GM13976 (cell line): ENCODE data around the gene OR52I1.

Experiments used
- DNase-seq: peaks from one replicate; pipeline ENCODE4 v3.0.0; 2012; ENCODE audit warnings: low spot score
- in situ Hi-C: fragments of 300-500 bp; cut with MboI; formaldehyde crosslinking; loops from one replicate; pipeline ENCODE4 v1.12.0; 2022; ENCODE audit warnings: low sequenced_read_pairs, mixed read lengths, inconsistent platforms; ENCODE audit not compliant: unreplicated experiment
- TF ChIP-seq, protein P1 (sequence below): IDR thresholded peaks from 2 replicates; pipeline ENCODE4 v1.5.1; 2012; ENCODE audit warnings: borderline replicate concordance, mild to moderate bottlenecking; ENCODE audit not compliant: insufficient read depth; ENCODE audit errors: extremely low read depth, missing control alignments, control extremely low read depth

OR52I1 gene, protein sequence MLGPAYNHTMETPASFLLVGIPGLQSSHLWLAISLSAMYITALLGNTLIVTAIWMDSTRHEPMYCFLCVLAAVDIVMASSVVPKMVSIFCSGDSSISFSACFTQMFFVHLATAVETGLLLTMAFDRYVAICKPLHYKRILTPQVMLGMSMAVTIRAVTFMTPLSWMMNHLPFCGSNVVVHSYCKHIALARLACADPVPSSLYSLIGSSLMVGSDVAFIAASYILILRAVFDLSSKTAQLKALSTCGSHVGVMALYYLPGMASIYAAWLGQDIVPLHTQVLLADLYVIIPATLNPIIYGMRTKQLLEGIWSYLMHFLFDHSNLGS

DNA sequence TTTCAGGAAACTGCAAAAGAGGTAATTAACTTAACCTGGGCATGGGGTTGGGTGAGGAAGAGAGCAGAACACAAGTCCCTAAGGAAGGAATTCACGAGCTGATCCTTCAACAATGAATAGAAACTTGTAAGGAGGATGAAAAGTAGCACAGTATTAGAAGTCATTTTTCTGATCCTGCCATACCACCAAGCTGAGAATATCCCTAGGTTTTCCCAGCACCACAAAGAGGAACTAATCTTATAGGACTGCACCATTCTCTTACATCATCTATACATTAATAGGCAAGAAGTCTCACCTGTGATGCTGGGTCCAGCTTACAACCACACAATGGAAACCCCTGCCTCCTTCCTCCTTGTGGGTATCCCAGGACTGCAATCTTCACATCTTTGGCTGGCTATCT is at the start of gene OR52I1:
TSS of gene OR52I1 (plus strand) at position 301 of the 400 bp plus-strand sequence. CDS start at position 301, 0 bp downstream.
- TF ChIP-seq, protein P1, sequence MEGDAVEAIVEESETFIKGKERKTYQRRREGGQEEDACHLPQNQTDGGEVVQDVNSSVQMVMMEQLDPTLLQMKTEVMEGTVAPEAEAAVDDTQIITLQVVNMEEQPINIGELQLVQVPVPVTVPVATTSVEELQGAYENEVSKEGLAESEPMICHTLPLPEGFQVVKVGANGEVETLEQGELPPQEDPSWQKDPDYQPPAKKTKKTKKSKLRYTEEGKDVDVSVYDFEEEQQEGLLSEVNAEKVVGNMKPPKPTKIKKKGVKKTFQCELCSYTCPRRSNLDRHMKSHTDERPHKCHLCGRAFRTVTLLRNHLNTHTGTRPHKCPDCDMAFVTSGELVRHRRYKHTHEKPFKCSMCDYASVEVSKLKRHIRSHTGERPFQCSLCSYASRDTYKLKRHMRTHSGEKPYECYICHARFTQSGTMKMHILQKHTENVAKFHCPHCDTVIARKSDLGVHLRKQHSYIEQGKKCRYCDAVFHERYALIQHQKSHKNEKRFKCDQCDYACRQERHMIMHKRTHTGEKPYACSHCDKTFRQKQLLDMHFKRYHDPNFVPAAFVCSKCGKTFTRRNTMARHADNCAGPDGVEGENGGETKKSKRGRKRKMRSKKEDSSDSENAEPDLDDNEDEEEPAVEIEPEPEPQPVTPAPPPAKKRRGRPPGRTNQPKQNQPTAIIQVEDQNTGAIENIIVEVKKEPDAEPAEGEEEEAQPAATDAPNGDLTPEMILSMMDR = no peak
- in situ Hi-C loops = no loop called here
- no peak for DNase-seq

DNA sequence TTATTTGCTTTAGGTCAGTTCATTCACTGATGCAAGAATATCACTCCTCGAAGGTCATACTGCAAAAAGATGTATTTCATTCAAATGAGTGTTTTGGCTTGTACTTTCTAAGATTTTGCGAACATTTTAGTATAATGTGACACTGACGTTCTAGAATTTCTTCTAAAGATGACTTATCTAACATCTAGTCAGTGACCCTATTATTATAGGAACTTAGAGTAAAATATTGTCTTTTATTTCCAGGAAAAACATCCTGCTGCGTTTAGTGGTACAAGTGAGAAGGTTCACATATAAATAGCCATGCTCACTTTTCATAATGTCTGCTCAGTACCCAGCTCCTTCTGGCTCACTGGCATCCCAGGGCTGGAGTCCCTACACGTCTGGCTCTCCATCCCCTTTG is 48.9 kb upstream of the OR52I1 start, which contains the start of gene OR52M1:
TSS of gene OR52M1 (plus strand) at position 301 of the 400 bp plus-strand sequence. CDS start at position 301, 0 bp downstream.
- in situ Hi-C loops = loop anchor here (10.0 kb wide), 1 partner anchor 360 kb away; no protein-coding TSS in a partner anchor
- DNase-seq = no peak
- TF ChIP-seq, protein P1 = no peak

DNA sequence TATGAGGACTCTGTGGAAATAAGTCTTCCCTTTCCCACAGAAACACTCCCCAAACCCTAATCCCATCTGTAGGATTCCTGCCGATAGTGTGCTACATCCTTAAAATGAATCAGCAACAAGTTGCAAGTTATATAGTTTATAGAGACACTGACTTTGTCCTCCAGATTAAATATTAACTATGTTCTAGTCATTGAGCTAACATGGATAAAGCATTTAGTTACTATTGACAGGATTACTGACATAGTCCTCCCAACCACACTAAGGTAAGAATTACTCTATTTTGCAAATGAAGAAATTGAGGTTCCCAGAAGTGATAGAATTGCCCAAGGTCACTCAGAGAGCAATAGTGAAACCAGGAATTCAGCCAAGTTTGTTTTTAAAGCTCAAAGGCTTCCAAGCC is 47.0 kb upstream of the OR52I1 start:
- no peak for DNase-seq
- TF ChIP-seq, protein P1 = no peak
- in situ Hi-C loops = loop anchor here (10.0 kb wide), 1 partner anchor 362 kb away; no protein-coding TSS in a partner anchor

DNA sequence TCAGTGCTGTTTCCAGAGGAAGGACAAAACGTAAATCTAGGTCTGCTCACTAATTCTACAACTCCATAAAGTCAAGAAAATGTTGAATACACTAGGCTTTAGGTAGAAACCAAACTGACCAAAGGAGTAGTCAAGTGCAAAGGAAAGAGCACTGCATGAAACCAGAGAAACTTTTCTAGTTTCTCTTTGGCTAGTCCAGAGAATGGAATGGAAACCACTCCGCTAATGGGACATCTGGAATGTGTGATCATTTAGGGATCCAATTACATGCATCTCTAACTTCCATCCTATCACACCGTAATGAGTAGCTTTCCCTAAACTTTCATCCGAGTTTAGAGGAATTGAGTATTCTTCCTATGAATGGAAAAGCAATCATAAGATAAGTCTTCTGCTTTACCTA is 46.4 kb upstream of the OR52I1 start:
- no peak for DNase-seq
- in situ Hi-C loops = loop anchor here (10.0 kb wide), 1 partner anchor 363 kb away; no protein-coding TSS in a partner anchor
- TF ChIP-seq, protein P1 = no peak

DNA sequence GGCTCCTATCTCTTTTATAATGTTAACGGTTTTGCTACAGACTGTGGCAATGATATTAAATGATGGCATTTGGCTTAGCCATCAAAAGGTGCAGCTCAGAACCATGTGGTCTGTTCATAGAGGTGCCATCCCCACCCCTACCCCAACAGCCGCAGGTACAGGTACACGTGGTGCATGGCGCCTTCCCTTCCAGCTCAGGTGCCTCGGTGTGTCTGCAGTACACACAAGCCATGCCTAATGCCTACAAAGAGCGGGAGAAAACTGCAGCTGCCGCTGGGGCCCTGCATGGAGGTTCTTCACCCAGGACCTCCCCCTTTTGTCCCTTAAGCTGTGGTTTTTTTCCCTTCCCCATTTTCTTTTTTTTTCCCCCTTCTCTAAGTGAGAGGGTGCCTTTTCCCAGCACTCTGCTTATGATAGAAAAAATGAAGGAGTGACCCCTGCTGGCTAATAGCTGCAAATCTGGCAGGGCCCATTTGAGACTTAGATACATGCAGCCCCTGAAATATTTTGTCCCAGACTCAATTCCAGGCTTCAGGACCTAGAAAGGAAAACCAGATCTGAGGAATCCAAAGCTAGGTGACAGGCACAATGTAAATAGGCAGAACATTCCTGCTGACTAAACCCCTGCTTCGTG is 42.4 kb upstream of the OR52I1 start:
- in situ Hi-C loops = no loop called here
- TF ChIP-seq, protein P1 = peak; percentile 14
- no peak for DNase-seq

DNA sequence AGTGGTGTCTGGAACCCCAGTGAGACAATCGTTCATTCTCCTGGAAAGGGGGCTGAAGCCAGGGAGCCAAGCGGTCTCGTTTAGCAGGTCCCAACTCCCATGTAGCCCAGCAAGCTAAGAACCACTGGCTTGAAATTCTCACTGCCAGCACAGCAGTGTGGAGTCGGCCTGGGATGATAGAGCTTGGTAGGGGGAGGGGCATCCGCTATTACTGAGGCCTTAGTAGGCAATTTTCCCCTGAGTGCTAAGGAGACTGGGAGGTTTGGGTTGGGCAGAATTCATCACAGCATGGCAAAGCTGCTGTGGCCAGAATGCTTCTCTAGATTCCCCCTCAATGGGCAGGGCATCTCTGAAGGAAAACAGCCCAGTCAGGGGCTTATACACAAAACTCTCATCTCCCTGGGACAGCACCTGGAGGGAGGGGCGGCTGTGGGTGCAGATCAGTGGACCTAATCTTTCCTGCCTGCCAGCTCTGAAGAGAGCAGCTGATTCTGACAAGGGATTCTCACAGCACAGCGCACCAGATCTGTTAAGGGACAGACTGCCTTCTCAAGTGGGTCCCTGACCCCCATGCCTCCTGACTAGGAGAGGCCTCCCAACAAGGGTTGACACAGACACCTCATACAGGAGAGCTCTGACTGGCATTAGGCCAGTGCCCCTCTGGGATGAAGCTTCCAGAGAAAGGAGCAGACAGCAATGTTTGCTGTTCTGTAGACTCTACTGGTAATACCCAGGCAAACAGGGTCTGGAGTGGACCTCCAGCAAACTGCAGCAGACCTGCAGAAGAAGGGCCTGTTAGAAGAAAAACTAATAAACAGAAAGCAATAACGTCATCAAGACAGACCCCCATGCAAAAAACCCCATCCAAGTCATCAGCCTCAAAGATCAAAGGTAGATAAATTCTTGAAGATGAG is 34.1 kb upstream of the OR52I1 start:
- in situ Hi-C loops = no loop called here
- DNase-seq = no peak
- TF ChIP-seq, protein P1 = no peak
